ENCODE measurements around the gene SMIM26.

DNA sequence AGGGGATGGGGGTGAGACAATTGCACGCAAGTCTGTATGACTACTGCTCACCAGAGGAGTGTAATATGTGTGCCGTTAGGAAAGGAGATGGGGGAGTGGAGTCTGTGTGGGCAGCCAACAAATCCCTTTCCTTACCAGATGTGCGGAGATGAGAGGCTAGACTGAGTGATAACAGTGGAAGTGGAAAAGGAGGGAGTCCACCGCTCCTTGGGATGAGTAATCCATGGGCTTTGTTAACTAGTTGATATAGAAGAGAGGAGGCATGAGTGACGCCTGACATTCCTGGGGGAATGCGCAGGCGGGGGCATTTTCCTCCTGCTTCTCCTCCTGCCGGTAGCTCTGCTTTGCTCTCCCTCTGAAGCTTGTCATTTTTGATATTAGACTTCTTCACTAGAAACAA lies 13.5 kb upstream of the SMIM26 start:
- TF ChIP-seq POU5F1 (IDR thresholded peaks at IDR 0.05; ENCODE audit: low read depth, low read length) = no peak
- TF ChIP-seq RAD21 (IDR thresholded peaks at IDR 0.05 in 1 of 2, conservative IDR thresholded peaks at IDR 0.05 in 1 of 2; ENCODE audit: low read depth in 2 of 2, low read length in 2 of 2) = no peak
- TF ChIP-seq, protein P1, sequence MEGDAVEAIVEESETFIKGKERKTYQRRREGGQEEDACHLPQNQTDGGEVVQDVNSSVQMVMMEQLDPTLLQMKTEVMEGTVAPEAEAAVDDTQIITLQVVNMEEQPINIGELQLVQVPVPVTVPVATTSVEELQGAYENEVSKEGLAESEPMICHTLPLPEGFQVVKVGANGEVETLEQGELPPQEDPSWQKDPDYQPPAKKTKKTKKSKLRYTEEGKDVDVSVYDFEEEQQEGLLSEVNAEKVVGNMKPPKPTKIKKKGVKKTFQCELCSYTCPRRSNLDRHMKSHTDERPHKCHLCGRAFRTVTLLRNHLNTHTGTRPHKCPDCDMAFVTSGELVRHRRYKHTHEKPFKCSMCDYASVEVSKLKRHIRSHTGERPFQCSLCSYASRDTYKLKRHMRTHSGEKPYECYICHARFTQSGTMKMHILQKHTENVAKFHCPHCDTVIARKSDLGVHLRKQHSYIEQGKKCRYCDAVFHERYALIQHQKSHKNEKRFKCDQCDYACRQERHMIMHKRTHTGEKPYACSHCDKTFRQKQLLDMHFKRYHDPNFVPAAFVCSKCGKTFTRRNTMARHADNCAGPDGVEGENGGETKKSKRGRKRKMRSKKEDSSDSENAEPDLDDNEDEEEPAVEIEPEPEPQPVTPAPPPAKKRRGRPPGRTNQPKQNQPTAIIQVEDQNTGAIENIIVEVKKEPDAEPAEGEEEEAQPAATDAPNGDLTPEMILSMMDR (IDR thresholded peaks at IDR 0.05; ENCODE audit: control extremely low read depth in 1 of 3, insufficient read depth in 1 of 3, low read depth in 1 of 3, low read length in 3 of 3) = no peak
- TF ChIP-seq, protein P2, sequence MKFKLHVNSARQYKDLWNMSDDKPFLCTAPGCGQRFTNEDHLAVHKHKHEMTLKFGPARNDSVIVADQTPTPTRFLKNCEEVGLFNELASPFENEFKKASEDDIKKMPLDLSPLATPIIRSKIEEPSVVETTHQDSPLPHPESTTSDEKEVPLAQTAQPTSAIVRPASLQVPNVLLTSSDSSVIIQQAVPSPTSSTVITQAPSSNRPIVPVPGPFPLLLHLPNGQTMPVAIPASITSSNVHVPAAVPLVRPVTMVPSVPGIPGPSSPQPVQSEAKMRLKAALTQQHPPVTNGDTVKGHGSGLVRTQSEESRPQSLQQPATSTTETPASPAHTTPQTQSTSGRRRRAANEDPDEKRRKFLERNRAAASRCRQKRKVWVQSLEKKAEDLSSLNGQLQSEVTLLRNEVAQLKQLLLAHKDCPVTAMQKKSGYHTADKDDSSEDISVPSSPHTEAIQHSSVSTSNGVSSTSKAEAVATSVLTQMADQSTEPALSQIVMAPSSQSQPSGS (IDR thresholded peaks at IDR 0.05; ENCODE audit: low read length) = no peak
- TF ChIP-seq SP1 (IDR thresholded peaks at IDR 0.05; ENCODE audit: low read depth, low read length) = no peak
- TF ChIP-seq TAF1 (IDR thresholded peaks at IDR 0.05; ENCODE audit: low read depth, low read length) = no peak
- no peak for TF ChIP-seq CEBPB (IDR thresholded peaks at IDR 0.05; ENCODE audit: low read depth, low read length)

Measured in H1 (cell line).